AG09319 (cell line): Measurements from ENCODE around the gene CENPF.

Source experiments
- DNase-seq: peaks from one replicate; pipeline ENCODE4 v3.0.0-alpha.2; 2010; ENCODE audit warnings: low read depth; ENCODE audit errors: extremely low read depth
- TF ChIP-seq, protein P1 (sequence below): IDR thresholded peaks from 2 replicates; pipeline ENCODE4 v1.5.1; 2011; ENCODE audit warnings: low read depth, mild to moderate bottlenecking, inconsistent platforms, low read length, moderate library complexity

CENPF gene

DNA sequence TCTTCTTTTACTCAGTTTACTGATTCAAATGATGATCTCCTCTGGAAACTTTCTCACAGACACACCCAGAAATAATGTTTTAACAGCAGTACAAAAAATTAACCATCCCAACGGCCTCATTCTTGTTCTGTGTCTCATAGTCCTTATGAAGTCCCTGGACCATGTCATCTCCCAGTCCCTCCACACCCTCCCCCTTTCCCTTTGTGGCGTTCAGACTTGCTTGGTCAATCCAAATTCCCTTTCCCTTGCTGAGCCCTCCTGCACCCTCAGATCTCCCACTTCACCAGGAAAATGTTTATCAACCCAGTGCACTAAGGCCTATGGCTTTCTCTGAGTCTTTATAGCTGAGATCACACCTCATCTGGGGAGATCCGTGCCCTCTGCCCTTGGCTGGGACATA, 85.9 kb downstream of the CENPF start:
- TF ChIP-seq, protein P1, sequence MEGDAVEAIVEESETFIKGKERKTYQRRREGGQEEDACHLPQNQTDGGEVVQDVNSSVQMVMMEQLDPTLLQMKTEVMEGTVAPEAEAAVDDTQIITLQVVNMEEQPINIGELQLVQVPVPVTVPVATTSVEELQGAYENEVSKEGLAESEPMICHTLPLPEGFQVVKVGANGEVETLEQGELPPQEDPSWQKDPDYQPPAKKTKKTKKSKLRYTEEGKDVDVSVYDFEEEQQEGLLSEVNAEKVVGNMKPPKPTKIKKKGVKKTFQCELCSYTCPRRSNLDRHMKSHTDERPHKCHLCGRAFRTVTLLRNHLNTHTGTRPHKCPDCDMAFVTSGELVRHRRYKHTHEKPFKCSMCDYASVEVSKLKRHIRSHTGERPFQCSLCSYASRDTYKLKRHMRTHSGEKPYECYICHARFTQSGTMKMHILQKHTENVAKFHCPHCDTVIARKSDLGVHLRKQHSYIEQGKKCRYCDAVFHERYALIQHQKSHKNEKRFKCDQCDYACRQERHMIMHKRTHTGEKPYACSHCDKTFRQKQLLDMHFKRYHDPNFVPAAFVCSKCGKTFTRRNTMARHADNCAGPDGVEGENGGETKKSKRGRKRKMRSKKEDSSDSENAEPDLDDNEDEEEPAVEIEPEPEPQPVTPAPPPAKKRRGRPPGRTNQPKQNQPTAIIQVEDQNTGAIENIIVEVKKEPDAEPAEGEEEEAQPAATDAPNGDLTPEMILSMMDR = no peak
- DNase-seq = no peak

DNA sequence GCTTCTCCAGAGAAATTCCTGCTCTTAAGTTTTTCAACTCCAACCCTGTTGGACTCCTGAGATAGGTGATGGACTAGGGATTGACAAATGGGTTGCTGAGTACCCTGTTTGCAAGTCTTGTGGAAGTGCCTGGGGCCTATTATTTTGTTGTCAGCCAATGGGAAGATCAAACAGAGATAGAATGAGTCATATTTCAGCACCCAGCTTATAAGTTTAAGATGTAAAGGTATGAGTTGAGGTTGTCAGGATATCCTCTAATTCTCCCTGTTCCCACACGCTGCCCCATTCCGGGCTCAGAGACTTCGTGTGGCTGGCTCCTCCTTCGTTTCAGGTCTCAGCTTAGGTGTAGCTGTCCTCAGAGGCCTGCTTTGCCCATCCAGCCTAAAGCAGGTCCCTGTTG, 91.8 kb downstream of the CENPF start:
- no peak for DNase-seq
- TF ChIP-seq, protein P1 = no peak

DNA sequence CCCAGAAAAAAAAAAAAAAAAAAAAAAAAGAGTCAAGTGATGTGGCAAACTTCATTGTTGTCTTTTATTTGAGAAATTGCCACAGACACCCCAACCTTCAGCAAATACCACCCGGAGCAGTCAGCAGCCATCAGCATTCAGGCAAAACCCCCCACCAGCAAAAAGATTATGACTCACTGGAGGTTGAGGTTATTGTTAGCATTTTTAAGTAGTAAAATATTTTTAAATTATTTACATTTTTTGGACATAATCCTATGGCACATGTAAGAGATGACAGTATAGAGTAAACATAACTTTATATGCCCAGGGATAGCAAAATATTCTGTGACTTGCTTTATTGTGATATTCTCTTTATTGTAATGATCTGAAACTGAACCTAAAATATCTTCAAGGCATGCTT, 95.6 kb downstream of the CENPF start:
- TF ChIP-seq, protein P1 = no peak
- no peak for DNase-seq

DNA sequence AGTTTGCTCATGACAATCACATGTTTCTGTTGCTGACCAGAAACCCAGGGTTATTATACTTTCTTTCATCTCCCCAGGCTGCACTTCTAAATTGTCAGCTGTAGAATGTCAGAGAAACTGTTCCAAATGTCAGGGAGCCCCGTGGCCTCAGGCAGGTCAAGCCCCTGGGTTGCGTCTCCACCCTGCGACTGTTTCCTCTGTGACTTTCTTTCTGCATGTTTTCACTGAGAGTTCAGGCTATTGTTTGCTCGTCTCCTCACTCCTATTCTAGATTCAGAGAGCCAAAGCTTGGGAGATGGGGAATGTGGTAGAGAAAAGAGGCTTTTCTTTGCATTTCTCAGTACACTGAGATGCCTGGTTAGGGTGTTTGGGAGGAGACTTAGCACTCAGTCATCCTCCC, 97.4 kb downstream of the CENPF start:
- DNase-seq = no peak
- TF ChIP-seq, protein P1 = no peak

DNA sequence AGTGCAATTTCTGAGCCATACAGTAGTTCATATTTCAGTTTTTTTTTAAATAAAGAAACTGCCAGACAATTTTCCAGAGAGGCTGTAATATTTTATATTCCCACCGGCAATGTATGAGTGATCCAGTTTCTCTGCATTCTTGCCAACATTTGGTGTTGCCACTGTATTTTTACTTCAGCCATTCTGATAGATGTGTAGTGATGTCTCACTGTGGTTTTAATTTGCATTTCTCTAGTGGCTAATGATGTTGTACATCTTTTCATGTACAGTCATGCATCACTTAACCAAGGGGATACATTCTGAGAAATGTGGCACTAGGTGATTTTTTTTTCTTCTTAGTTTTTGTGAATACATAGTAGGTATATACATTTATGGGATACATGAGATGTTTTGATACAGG, 99.6 kb downstream of the CENPF start:
- TF ChIP-seq, protein P1 = no peak
- DNase-seq = no peak

DNA sequence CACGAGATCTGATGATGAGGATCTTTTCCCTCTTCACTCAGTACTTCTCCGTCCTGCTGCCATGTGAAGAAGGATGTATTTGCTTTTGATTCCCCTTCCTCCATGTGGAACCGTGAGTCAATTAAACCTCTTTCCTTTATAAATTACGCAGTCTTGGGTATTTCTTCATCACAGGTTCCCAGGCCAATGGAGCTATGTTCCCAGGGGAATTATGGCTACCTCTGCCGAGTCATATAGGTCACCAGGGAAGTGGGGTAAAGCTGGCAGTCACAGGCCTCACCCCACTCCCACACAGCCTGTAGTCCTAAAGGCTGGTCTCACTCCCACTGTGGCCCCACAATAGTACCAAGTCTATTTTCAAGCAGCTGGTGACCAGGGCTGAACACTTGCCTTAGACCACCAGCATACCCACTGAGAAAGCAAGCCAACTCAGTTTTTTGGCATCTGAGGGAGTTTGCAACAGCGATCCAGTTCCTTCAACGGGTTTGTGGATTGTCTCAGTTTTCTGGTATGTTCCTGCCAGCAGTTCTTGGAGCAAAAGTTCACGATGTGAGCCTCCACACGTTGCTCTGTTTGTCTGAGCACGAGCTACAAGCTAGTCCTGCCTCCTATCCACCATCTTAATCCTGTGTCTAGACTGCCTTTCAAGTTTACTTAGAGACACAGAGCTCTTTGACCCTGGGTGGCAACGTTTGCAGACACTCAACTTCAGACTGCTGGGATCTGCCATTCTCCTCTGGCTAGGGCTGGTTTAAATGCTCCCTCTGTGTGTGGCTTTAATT, 104.5 kb downstream of the CENPF start:
- no peak for DNase-seq

DNA sequence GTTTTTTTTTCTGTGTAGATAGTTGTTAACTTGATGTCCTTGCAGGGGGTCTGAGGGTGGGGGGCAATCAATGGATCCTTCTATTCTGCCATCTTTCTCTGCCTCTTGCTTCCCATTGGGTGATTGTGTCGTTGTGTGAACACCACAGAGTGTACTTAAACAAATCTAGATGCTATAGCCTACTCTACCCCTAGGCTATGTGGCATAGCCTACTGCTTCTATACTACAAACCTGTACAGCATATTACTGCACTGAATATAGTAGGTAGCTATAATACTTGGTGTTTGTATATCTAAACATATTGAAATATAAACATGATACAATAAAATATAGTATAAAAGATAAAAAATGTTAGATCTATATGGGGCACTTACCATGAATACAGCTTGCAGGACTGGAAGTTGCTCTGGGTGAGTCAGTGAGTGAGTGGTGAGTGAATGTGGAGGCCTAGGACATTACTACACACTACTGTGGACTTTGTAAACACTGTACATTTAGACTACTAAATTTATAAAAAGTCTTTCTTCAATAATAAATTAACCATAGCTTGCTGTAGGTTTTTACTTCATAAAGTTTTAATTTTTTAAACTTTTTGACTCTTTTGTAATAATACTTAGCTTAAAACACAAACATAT, 105.4 kb downstream of the CENPF start:
- DNase-seq = no peak
- TF ChIP-seq, protein P1 = no peak

More for the DNA sequence above, 104.5 kb downstream of the CENPF start:
- TF ChIP-seq, protein P1 = no peak
